ENCODE data around the gene ARHGAP26.
A peak's percentile ranks its signal among the peaks of the same experiment; 100 is the strongest.

ARHGAP26 gene

DNA sequence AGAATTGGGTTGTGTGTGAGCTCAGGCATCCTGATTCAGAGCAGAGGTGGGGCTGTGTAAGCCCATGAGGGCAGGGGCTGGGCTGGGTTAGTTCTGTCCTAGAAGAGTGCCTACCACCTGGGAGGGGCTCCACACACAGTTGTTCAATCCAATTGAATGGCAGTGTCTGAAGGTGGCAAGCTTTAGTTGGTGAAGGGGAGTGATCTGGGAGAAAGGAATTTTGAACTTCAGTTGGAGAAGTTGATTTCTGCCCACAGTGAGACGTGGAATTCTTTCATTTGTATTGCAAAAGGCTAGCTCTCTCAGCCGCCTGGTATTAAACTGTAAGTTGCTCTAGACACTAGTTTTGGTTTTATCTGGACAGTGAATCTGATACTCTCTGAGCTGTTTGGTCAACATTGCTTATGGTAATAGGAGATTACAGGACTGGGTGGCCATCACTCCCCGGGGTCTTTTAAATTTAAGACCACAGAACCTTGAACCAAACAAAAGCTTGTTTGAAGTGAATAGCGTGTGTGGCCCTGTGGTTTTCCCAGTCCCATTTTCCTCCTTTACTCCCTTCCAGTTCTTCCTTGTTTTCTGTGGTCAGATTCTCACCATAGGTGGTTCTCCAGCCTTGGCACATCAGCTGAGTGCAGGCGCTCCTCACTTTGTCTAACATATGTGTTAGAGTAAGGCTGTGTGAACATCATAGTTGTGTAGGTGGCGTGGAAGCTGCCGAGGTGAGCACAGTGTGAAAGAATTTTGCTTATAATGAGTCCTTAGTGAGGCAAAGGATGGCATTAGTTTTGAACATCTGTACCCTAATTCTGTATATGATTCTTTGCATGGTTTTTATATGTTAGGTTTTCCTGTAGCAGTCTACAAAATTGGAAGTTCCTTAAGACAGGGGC is 78.0 kb downstream of the ARHGAP26 start:
- DNase-seq (ENCODE audit: low read depth in 2 of 2, low spot score in 1 of 2): no peak

DNA sequence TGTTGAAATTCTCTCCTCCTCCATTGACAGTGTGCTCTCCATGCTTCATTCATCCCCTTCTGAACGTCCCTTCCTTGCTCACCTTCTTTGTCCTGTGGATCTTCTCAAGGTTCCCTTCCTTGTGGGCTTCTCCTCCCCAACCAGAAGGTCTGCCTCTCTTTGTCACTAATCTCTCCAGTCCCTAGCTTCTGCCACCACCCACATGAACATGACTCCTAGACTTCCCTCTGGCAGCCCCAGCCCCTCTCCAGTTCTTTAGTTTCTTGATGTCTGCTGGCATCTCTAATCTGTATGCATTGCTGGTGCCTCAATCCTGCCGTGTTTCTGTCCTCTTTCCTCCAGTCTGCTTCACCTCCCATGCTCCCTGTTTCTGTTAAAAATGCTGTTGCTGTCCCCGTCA is 79.3 kb downstream of the ARHGAP26 start:
- no peak for DNase-seq (ENCODE audit: low read depth in 2 of 2, low spot score in 1 of 2)

GRCh38 chr5:142849880-142850279 is 79.7 kb downstream of the ARHGAP26 start:
- no peak for DNase-seq (ENCODE audit: low read depth in 2 of 2, low spot score in 1 of 2)

GRCh38 chr5:142851731-142852130 is 81.6 kb downstream of the ARHGAP26 start:
- DNase-seq (ENCODE audit: low read depth in 2 of 2, low spot score in 1 of 2): no peak

DNA sequence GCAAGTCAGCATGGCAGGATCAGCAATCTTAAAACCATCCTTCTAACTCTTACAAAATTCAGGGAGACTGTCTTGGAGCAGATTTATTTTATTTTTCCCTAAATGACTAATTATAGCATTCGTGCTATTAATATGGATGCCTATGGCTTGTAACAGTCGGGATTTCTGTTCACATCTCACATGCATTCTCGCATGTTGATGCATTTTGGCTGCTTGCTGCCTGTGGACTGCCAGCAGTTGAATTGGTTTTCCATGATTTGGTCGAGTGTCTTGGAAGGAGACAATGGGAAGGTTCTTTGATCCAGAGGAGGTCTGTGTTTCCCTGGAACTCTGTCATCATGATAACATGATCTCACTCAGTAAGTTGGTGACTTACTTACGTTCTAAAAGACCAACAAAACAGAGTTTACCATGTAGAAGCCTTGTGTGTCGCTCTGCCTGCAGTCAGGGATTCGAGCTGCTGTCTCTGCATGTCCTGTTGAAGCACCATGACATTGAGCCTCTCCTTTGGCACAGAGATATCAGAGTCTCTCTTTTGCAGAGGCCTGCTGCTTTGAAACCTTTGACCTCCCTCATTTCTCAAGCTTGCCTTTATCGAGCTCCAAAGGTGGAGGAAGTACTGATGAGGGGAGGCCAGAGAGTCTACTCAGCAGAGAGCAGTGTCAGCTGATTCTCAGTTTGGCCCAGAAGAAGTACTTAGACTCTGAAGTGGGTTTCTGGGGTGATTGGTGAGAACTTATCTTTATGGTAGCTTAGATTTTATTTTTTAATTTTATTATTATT is 82.4 kb downstream of the ARHGAP26 start:
- no peak for DNase-seq (ENCODE audit: low read depth in 2 of 2, low spot score in 1 of 2)

DNA sequence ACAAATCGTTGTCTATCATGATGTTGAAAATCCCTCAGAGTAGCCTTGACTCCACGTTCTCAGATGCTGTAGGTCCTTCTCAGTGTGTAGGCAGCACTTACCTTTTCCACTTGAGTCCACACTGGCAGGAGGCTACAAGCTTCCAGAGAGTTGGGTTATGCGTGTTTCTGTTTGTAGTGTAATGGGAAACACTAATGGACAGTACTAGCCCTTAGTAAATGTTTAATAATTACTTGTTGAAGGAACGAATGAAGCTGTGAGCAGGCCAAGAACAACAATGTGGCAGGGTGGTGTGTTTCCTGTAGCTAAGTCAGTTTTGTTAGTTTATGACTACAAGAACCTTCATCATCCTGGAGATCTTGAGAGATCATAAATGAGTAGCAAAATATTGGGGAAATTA is 83.5 kb downstream of the ARHGAP26 start:
- no peak for DNase-seq (ENCODE audit: low read depth in 2 of 2, low spot score in 1 of 2)

- DNase-seq (ENCODE audit: low read depth in 2 of 2, low spot score in 1 of 2): no peak
These were observed 86.1 kb downstream of the ARHGAP26 start for GRCh38 chr5:142856269-142856782.

GRCh38 chr5:142857405-142857804 is 87.2 kb downstream of the ARHGAP26 start:
- DNase-seq (ENCODE audit: low read depth in 2 of 2, low spot score in 1 of 2): no peak

DNA sequence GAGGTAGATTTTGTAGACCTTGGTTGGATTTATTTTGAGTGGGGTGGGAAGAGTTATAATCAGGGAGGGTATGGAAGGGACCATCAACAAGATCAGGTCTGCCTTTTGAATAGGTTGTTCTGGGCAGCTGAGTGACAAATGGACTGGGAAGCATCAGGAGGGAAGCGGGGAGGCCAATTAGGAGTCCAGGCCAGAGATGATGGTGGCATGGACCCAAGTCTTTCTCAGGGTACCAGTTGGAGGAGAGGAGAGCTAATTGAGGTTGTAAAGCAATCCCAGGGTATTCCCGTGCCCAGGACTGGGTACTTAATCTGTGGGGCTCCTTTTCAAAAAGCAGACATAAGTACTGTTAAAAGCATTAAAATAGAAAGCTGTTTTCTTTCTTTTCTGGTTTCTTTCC is 88.9 kb downstream of the ARHGAP26 start:
- DNase-seq (ENCODE audit: low read depth in 2 of 2, low spot score in 1 of 2): no peak

GRCh38 chr5:142860270-142860669 is 90.1 kb downstream of the ARHGAP26 start:
- no peak for DNase-seq (ENCODE audit: low read depth in 2 of 2, low spot score in 1 of 2)

GRCh38 chr5:142861011-142861410 is 90.8 kb downstream of the ARHGAP26 start:
- no peak for DNase-seq (ENCODE audit: low read depth in 2 of 2, low spot score in 1 of 2)

- DNase-seq (ENCODE audit: low read depth in 2 of 2, low spot score in 1 of 2): no peak
These were observed 92.4 kb downstream of the ARHGAP26 start for GRCh38 chr5:142862594-142862993.

GRCh38 chr5:142863856-142864255 is 93.7 kb downstream of the ARHGAP26 start:
- no peak for DNase-seq (ENCODE audit: low read depth in 2 of 2, low spot score in 1 of 2)

DNA sequence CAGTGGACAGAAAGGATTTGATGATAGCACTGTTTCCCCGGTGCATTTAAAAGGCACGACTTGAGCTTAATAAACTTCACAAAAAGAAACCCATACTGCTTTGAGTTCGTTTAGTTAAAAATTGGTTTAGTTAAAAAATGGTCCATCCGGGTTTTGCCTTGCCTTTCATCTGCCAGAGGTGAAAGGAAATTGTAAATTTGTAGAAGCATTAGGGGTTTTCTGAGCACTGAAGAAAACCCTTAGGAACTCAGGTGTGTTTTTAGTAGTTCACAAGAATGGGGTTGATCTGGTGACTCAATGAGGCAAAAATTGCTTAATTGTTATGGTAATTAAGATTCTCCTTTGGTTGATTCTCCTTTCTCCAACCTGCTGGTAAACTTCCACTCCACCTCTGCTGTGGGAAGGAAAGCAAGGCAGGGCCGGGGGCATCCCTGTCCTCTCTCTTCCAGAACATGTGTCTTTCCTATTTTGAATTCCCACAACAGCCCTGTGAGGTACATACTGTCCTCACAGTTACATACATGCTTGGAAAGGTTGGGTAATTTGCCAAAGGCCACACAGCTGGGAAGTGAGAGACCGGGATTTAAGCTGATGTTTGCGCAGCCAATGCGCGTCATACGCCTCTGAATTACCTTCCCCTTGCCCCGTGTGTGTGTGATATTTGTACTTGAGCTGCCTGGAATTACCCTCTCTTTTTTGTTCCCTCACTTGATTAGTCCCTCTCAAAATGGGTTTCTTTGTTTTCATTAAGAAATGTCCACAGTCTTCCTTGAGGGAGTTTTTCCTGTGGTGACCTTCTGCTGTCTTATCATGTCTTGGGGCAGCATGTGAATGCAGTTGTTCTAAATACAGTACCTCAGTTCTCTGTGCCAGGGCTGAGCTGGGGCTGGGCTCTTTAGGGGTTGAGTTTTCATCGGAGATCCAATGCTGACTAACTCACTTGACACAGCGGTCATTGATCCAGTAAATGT is 94.4 kb downstream of the ARHGAP26 start:
- DNase-seq (ENCODE audit: low read depth in 2 of 2, low spot score in 1 of 2): no peak

- DNase-seq (ENCODE audit: low read depth in 2 of 2, low spot score in 1 of 2): no peak
These were observed 95.5 kb downstream of the ARHGAP26 start for GRCh38 chr5:142865631-142866030.

GRCh38 chr5:142866563-142867275 is 96.5 kb downstream of the ARHGAP26 start:
- peak in 1 of 2 donors; percentile 27 for DNase-seq (ENCODE audit: low read depth in 2 of 2, low spot score in 1 of 2)

DNA sequence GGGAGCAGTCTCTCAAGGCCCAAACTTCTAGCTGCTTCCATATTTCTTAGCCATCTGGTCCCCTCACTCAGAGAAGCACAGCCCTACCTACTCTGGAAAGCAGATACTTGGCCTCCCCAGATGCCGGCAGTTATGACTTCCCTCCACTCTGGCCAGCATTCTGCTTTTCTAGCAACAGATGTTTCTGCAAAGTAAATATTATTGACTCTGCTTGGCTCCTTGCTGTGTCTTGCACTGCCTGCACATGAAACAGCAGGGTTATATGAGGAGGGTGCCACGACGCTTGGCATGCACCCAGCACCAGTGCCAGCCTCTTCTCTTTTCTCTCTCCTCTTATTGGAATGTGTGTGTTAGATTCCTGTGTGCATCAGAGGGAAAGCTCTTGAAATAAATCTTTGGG is 99.7 kb downstream of the ARHGAP26 start:
- DNase-seq (ENCODE audit: low read depth in 2 of 2, low spot score in 1 of 2): no peak

DNA sequence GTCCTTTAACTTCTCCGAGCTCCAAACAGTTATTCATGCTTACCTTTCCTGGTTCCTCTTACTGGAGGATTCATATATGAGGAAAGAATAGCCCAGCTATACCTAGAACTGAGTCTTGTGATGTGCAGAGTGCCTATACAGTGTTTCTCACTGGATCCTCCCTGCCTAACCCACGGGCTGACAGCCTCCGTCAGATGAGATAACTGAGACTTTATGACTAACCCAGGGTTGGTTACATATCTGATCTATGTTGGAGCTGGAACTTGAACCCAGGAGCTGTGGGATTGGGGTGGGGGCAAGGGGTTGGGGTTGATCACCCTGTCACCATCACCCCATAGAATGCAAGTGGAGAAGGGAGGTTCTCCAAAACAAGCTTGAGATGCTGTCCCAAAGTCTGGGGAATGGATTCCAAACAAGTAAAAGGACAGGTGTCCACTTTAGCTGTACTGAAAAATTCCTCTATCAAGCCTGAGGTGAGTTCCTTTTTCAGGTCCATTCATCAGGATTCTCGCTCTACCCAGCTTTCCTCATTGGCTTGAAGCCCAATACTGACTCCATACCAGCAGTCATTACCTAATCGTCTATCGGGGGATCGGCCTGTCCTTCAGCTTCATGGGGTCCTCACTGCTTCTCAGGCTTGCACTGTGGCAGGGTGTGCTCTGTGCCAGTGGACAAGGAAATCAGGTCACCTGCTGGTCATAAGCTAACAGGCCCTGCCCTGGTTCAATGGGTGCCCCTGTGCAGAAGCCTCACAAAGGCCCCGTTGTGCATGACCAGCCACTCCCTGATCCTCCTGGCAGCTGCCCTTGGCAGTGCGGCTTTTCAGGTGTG is 100.6 kb downstream of the ARHGAP26 start:
- DNase-seq (ENCODE audit: low read depth in 2 of 2, low spot score in 1 of 2): no peak
